Retina (tissue), 1 donor: ENCODE results near the gene ITPR2.

Experiments
- DNase-seq: peaks from one replicate; pipeline ENCODE4 v3.0.0-alpha.2; 2016

Gene ITPR2

GRCh38 chr12:26374934-26375680 is 457.9 kb downstream of the ITPR2 start:
- no peak for DNase-seq

GRCh38 chr12:26373606-26374495 is 459.1 kb downstream of the ITPR2 start:
- DNase-seq: no peak

GRCh38 chr12:26372866-26373265 is 460.1 kb downstream of the ITPR2 start:
- no peak for DNase-seq

- DNase-seq: no peak
Measured at GRCh38 chr12:26370098-26370497, 462.9 kb downstream of the ITPR2 start.

GRCh38 chr12:26369588-26369987 is 463.4 kb downstream of the ITPR2 start:
- peak; percentile 25 for DNase-seq

- no peak for DNase-seq
Measured at GRCh38 chr12:26367991-26368730, 464.8 kb downstream of the ITPR2 start.

- DNase-seq: no peak
Measured at GRCh38 chr12:26361964-26362363, 471.0 kb downstream of the ITPR2 start.

- DNase-seq: no peak
Measured at GRCh38 chr12:26360062-26360461, 472.9 kb downstream of the ITPR2 start.

- DNase-seq: no peak
Measured at GRCh38 chr12:26359576-26359975, 473.4 kb downstream of the ITPR2 start.

- no peak for DNase-seq
Measured at GRCh38 chr12:26358651-26359050, 474.3 kb downstream of the ITPR2 start.

GRCh38 chr12:26347300-26347699 is 485.7 kb downstream of the ITPR2 start:
- no peak for DNase-seq

GRCh38 chr12:26346736-26347135 is 486.3 kb downstream of the ITPR2 start:
- no peak for DNase-seq

GRCh38 chr12:26345471-26346003 is 487.5 kb downstream of the ITPR2 start:
- no peak for DNase-seq

GRCh38 chr12:26341491-26341890 is 491.5 kb downstream of the ITPR2 start:
- no peak for DNase-seq

- DNase-seq: no peak
Measured at GRCh38 chr12:26340649-26341048, 492.3 kb downstream of the ITPR2 start.

- no peak for DNase-seq
Measured at GRCh38 chr12:26339976-26340375, 493.0 kb downstream of the ITPR2 start.

- DNase-seq: peak; percentile 26
Measured at GRCh38 chr12:26338586-26339572, 494.1 kb downstream of the ITPR2 start.

GRCh38 chr12:26335651-26336050 is 497.3 kb downstream of the ITPR2 start:
- DNase-seq: no peak

- no peak for DNase-seq
Measured at GRCh38 chr12:26334621-26335124, 498.3 kb downstream of the ITPR2 start.

- no peak for DNase-seq
Measured at GRCh38 chr12:26331960-26332359, 501.0 kb downstream of the ITPR2 start.

GRCh38 chr12:26331136-26331535 is 501.9 kb downstream of the ITPR2 start:
- no peak for DNase-seq
